Gastrocnemius medialis (tissue), 4 donors: Measurements from ENCODE around the gene EEF1B2.

ENCODE experiments used
- POLR2A ChIP-seq, 2 donors: fragments of 450-650 bp; IDR thresholded peaks; one replicate each; pipeline ENCODE4 v1.6.1; 2017; ENCODE audit warnings: antibody characterized with exemption in 2 of 2, mild to moderate bottlenecking in 2 of 2, moderate library complexity in 2 of 2
- TF ChIP-seq, protein P1 (sequence below), 5 experiments: fragments of 450-650 bp in 3 of 5; fragments of 200-600 bp in 2 of 5; sonication (generic) in 2 of 5; IDR thresholded peaks in 4 of 5; conservative IDR thresholded peaks in 1 of 5; 1 replicate in 4 of 5; 2 replicates in 1 of 5; pipeline ENCODE4 v1.5.1; 2016 to 2019; ENCODE audit warnings: antibody characterized with exemption in 5 of 5, mild to moderate bottlenecking in 3 of 5, moderate library complexity in 3 of 5

DNA sequence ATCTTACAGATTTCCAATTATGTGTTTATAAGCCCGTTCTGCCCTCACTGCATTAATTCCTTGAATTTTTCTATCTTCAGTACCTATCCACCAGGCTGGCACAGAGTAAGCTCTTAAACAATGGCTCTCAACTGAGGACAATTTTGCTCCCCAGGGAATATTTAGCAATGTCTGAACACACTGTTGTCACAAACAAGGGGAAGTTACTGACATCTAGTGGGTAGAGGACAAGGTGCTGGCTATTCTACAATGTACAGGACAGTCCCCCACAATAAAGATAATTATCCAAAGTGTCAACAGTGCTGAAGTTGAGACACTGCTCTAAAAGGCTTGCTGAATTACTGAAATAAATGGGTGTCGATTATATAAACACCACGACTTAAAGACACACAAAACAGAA is 5.5 kb upstream of the EEF1B2 start:
- TF ChIP-seq, protein P1, sequence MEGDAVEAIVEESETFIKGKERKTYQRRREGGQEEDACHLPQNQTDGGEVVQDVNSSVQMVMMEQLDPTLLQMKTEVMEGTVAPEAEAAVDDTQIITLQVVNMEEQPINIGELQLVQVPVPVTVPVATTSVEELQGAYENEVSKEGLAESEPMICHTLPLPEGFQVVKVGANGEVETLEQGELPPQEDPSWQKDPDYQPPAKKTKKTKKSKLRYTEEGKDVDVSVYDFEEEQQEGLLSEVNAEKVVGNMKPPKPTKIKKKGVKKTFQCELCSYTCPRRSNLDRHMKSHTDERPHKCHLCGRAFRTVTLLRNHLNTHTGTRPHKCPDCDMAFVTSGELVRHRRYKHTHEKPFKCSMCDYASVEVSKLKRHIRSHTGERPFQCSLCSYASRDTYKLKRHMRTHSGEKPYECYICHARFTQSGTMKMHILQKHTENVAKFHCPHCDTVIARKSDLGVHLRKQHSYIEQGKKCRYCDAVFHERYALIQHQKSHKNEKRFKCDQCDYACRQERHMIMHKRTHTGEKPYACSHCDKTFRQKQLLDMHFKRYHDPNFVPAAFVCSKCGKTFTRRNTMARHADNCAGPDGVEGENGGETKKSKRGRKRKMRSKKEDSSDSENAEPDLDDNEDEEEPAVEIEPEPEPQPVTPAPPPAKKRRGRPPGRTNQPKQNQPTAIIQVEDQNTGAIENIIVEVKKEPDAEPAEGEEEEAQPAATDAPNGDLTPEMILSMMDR (IDR thresholded peaks at IDR 0.05 in 4 of 5, conservative IDR thresholded peaks at IDR 0.05 in 1 of 5): no peak
- TF ChIP-seq POLR2A (IDR thresholded peaks at IDR 0.05): no peak
